H1 (cell line): ENCODE measurements around the gene MLLT6. TPM values are rescaled to one million over a fixed set of nuclear protein-coding genes. Genes with fewer than 3 reads are reported as not detected.

Experiments
- CTCF ChIA-PET: fragments of 300-600 bp; sonication (Branson Sonifier 250); formaldehyde crosslinking; loops from one replicate; lab custom pipeline; 2021; ENCODE audit not compliant: partially characterized antibody; lab: Charles Lee
- POLR2A ChIA-PET: fragments of 300-600 bp; sonication (Branson Sonifier 250); formaldehyde crosslinking; loops from one replicate; lab custom pipeline; 2021; ENCODE audit warnings: inconsistent platforms; ENCODE audit not compliant: partially characterized antibody; lab: Charles Lee
- DNase-seq, 2 experiments: peaks; one replicate each; pipeline versions ENCODE4 v3.0.0 to v3.0.0-alpha.2; 2010 to 2022; ENCODE audit warnings: low spot score in 2 of 2, low read depth in 1 of 2, mixed read lengths in 1 of 2
- FAIRE-seq: peaks from 2 replicates; lab custom pipeline; 2011; peaks lifted over from hg19 to GRCh38; lab: Jason Lieb, UNC
- H2AFZ ChIP-seq: 2 replicates; pipeline ENCODE4 v1.8.1; 2012; ENCODE audit warnings: low read length, inconsistent platforms
- H2AK5ac ChIP-seq: 2 replicates; pipeline ENCODE4 v1.6.1; 2013; ENCODE audit warnings: low read depth, low read length
- H2BK120ac ChIP-seq: replicated peaks from 2 replicates; pipeline ENCODE3; 2013; ENCODE audit warnings: low read depth, low read length, inconsistent platforms
- H2BK12ac ChIP-seq: 2 replicates; pipeline ENCODE4 v1.6.1; 2013; ENCODE audit warnings: low read depth, low read length
- H2BK15ac ChIP-seq: 2 replicates; pipeline ENCODE4 v1.6.1; 2013; ENCODE audit warnings: low read length
- H2BK20ac ChIP-seq: 2 replicates; pipeline ENCODE4 v1.6.1; 2013; ENCODE audit warnings: low read length
- H2BK5ac ChIP-seq: 2 replicates; pipeline ENCODE4 v1.6.1; 2013; ENCODE audit warnings: low read depth, low read length
- H3K14ac ChIP-seq: 2 replicates; pipeline ENCODE4 v1.6.1; 2013; ENCODE audit warnings: inconsistent platforms; ENCODE audit not compliant: insufficient read length
- H3K18ac ChIP-seq: 2 replicates; pipeline ENCODE4 v1.6.1; 2013; ENCODE audit warnings: low read length; ENCODE audit errors: extremely low read depth
- H3K23ac ChIP-seq: 2 replicates; pipeline ENCODE4 v1.6.1; 2013; ENCODE audit warnings: inconsistent platforms; ENCODE audit not compliant: insufficient read length
- H3K23me2 ChIP-seq: 2 replicates; pipeline ENCODE4 v1.6.1; 2013; ENCODE audit warnings: low read depth, low read length
- H3K27ac ChIP-seq: 2 replicates; pipeline ENCODE4 v1.6.1; 2011; ENCODE audit warnings: low read depth, low read length, inconsistent platforms
- H3K27me3 ChIP-seq, 4 experiments: replicated peaks in 1 of 4; 1 replicate in 1 of 4; 2 replicates in 3 of 4; pipeline versions ENCODE4 v1.6.1 to v1.8.1; 2011 to 2013; ENCODE audit warnings: low read length in 3 of 4, mild to moderate bottlenecking in 3 of 4, inconsistent platforms in 2 of 4, mixed read lengths in 2 of 4, moderate library complexity in 1 of 4; ENCODE audit not compliant: control insufficient read depth in 3 of 4, insufficient read depth in 3 of 4; ENCODE audit errors: extremely low read depth in 1 of 4
- H3K36me3 ChIP-seq, 4 experiments: 2 replicates each; pipeline versions ENCODE4 v1.6.1 to v1.8.1; 2011 to 2013; ENCODE audit warnings: mild to moderate bottlenecking in 4 of 4, low read length in 3 of 4, moderate library complexity in 2 of 4, control low read depth in 1 of 4, inconsistent platforms in 1 of 4; ENCODE audit not compliant: insufficient read depth in 4 of 4, control insufficient read depth in 2 of 4
- H3K4ac ChIP-seq: replicated peaks from 2 replicates; pipeline ENCODE3; 2013; ENCODE audit warnings: low read length, low read depth, mixed read lengths, inconsistent platforms; ENCODE audit not compliant: insufficient read length
- H3K4me1 ChIP-seq, 4 experiments: replicated peaks in 1 of 4; 1 replicate in 1 of 4; 2 replicates in 3 of 4; pipeline versions ENCODE4 v1.6.1 to v1.8.1; 2011 to 2013; ENCODE audit warnings: low read length in 3 of 4, inconsistent platforms in 2 of 4, mixed read lengths in 1 of 4; ENCODE audit not compliant: insufficient read depth in 4 of 4, control insufficient read depth in 3 of 4
- H3K4me2 ChIP-seq, 2 experiments: 2 replicates each; pipeline versions ENCODE4 v1.6.1 to v1.8.1; 2011 to 2013; ENCODE audit warnings: low read depth in 2 of 2, low read length in 2 of 2, control low read depth in 1 of 2, inconsistent platforms in 1 of 2, mild to moderate bottlenecking in 1 of 2; ENCODE audit not compliant: insufficient read depth in 1 of 2
- H3K4me3 ChIP-seq, 4 experiments: fragments of 200-600, 300-600 bp in 1 of 4; sonication (generic), shearing (Covaris generic), sonication (Bioruptor Twin) in 1 of 4; 2 replicates each; pipeline versions ENCODE4 v1.5.1 to v1.8.1; 2011 to 2016; ENCODE audit warnings: low read length in 4 of 4, low read depth in 3 of 4, control low read depth in 2 of 4, inconsistent platforms in 2 of 4, mild to moderate bottlenecking in 2 of 4, mixed read lengths in 1 of 4, moderate library complexity in 1 of 4; ENCODE audit not compliant: insufficient read depth in 2 of 4; ENCODE audit errors: extremely low read depth in 1 of 4
- H3K56ac ChIP-seq: replicated peaks from 2 replicates; pipeline ENCODE3; 2013; ENCODE audit warnings: low read depth, mild to moderate bottlenecking, mixed read lengths, low read length, inconsistent platforms; ENCODE audit not compliant: insufficient read length
- H3K79me1 ChIP-seq: 2 replicates; pipeline ENCODE4 v1.6.1; 2013; ENCODE audit warnings: low read depth, low read length, control low read depth
- H3K79me2 ChIP-seq, 2 experiments: 2 replicates each; pipeline versions ENCODE4 v1.6.1 to v1.8.1; 2012 to 2013; ENCODE audit warnings: low read length in 2 of 2, mild to moderate bottlenecking in 2 of 2, inconsistent platforms in 1 of 2; ENCODE audit not compliant: insufficient read depth in 2 of 2, control insufficient read depth in 1 of 2
- H3K9ac ChIP-seq, 4 experiments: replicated peaks in 1 of 4; 1 replicate in 1 of 4; 2 replicates in 3 of 4; pipeline versions ENCODE4 v1.6.1 to v1.8.1; 2011 to 2013; ENCODE audit warnings: low read depth in 3 of 4, low read length in 3 of 4, control low read depth in 2 of 4, mild to moderate bottlenecking in 2 of 4, moderate library complexity in 2 of 4, inconsistent platforms in 1 of 4; ENCODE audit errors: extremely low read depth in 1 of 4
- H3K9me3 ChIP-seq, 2 experiments: 2 replicates each; pipeline versions ENCODE4 v1.6.1 to v1.8.1; 2012 to 2013; ENCODE audit warnings: mild to moderate bottlenecking in 2 of 2, moderate library complexity in 2 of 2, control low read depth in 1 of 2, inconsistent platforms in 1 of 2, low read depth in 1 of 2, low read length in 1 of 2, mixed read lengths in 1 of 2; ENCODE audit not compliant: insufficient read depth in 2 of 2
- H4K20me1 ChIP-seq, 2 experiments: replicated peaks in 1 of 2; 2 replicates each; pipeline versions ENCODE3 to v1.8.1; 2011 to 2013; ENCODE audit warnings: inconsistent platforms in 2 of 2, low read length in 2 of 2, mild to moderate bottlenecking in 1 of 2; ENCODE audit not compliant: insufficient read depth in 2 of 2, control insufficient read depth in 1 of 2
- H4K5ac ChIP-seq: 2 replicates; pipeline ENCODE4 v1.6.1; 2013; ENCODE audit warnings: low read length, low read depth, mixed read lengths, inconsistent platforms; ENCODE audit not compliant: insufficient read length
- H4K8ac ChIP-seq: 2 replicates; pipeline ENCODE4 v1.8.0; 2013; ENCODE audit warnings: mild to moderate bottlenecking, moderate library complexity, low read length, inconsistent platforms; ENCODE audit not compliant: insufficient read depth; ENCODE audit errors: extremely low read depth
- H4K91ac ChIP-seq: replicated peaks from 2 replicates; pipeline ENCODE3; 2013; ENCODE audit warnings: low read length, mixed read lengths, inconsistent platforms; ENCODE audit not compliant: insufficient read length
- BCL11A ChIP-seq, 2 experiments: IDR thresholded peaks; one replicate each; pipeline ENCODE4 v1.6.1; 2011; ENCODE audit warnings: low read depth in 2 of 2, low read length in 2 of 2, mild to moderate bottlenecking in 2 of 2
- CBX5 ChIP-seq: fragments of 300-800, 300-1000 bp; sonication (generic); IDR thresholded peaks from 2 replicates; pipeline ENCODE4 v1.7.1; 2016; ENCODE audit warnings: antibody characterized with exemption, low read length, low read depth
- CHD2 ChIP-seq: IDR thresholded peaks from 2 replicates; pipeline ENCODE4 v1.6.1; 2012; ENCODE audit warnings: low read length, improper control_type of control experiment
- CREB1 ChIP-seq: IDR thresholded peaks from 2 replicates; pipeline ENCODE4 v1.6.1; 2012; ENCODE audit warnings: inconsistent platforms
- JUN ChIP-seq: IDR thresholded peaks from 2 replicates; pipeline ENCODE4 v1.6.1; 2011; ENCODE audit warnings: low read depth, mild to moderate bottlenecking, improper control_type of control experiment, low read length
- KDM1A ChIP-seq: fragments of 200-600, 300-600 bp; sonication (generic); IDR thresholded peaks from 2 replicates; pipeline ENCODE4 v1.7.1; 2016; ENCODE audit warnings: mild to moderate bottlenecking, low read length, borderline replicate concordance
- MAFK ChIP-seq: IDR thresholded peaks from 2 replicates; pipeline ENCODE4 v1.6.1; 2012; ENCODE audit warnings: low read depth, mild to moderate bottlenecking, improper control_type of control experiment, low read length
- SIN3A ChIP-seq, 2 experiments: IDR thresholded peaks in 1 of 2; conservative IDR thresholded peaks in 1 of 2; 2 replicates each; pipeline ENCODE4 v1.6.1; 2011 to 2012; ENCODE audit warnings: low read length in 2 of 2, improper control_type of control experiment in 1 of 2, low read depth in 1 of 2, mild to moderate bottlenecking in 1 of 2
- TEAD4 ChIP-seq: IDR thresholded peaks from 2 replicates; pipeline ENCODE4 v1.6.1; 2012; ENCODE audit warnings: low read depth, low read length, inconsistent platforms, mixed read lengths
- YY1 ChIP-seq: IDR thresholded peaks from 2 replicates; pipeline ENCODE4 v1.6.1; 2011; ENCODE audit warnings: low read depth, mild to moderate bottlenecking, low read length
- ZNF274 ChIP-seq: IDR thresholded peaks from 2 replicates; pipeline ENCODE4 v1.7.0; 2012; ENCODE audit warnings: low read length, borderline replicate concordance; ENCODE audit errors: extremely low read depth
- WGBS, 2 experiments: shearing (Covaris generic) in 1 of 2; methylation state at CpG; one replicate each; pipeline versions ENCODE4 v1.1.6 to v1.1.7; 2013 to 2015; ENCODE audit warnings: low lambda C conversion rate in 2 of 2, mixed read lengths in 2 of 2, inconsistent platforms in 1 of 2, low coverage in 1 of 2, missing lambda C conversion rate in 1 of 2; ENCODE audit not compliant: insufficient replicate concordance in 2 of 2, insufficient coverage in 1 of 2, insufficient read length in 1 of 2; ENCODE audit errors: extremely low coverage in 1 of 2, missing lambda C conversion rate in 1 of 2; 5-methylcytosine and 5-hydroxymethylcytosine counted together
- polyA plus RNA-seq, 7 experiments: library from polyadenylated mRNA; depleted of rRNA in 3 of 7; stranded (reverse) in 5 of 7; unstranded in 2 of 7; fragments of >200 nt in 5 of 7; fragments of 200-250 nt in 2 of 7; gene quantifications; 1 replicate in 5 of 7; 2 replicates in 1 of 7; 4 replicates in 1 of 7; pipeline versions ENCODE4 v1.2.1 to v1.2.3, GENCODE V29; 2011 to 2013; ENCODE audit warnings: missing spikeins in 2 of 7, mixed read lengths in 2 of 7
- total RNA-seq: library from RNA; stranded (reverse); fragmentation: NEBNext Ultra II Directional; extraction: Animal tissue kit (Norgen Biotek cat#: 25700); gene quantifications from 2 replicates; pipeline ENCODE4 v1.2.1, GENCODE V29; 2021

MLLT6 gene
- total and polyA plus RNA-seq, 2 of the 8 experiments (the other 6 are each of a cell fraction or from before 2014, with no cell fraction given), result 6.5 to 8.0 TPM

- no peak overlapping the region for H3K23ac ChIP-seq
- POLR2A ChIA-PET, result interaction anchor here (0.7 to 7.0 kb wide), 6 partner anchors 9 to 105 kb away, joined by 3 to 40 read pairs (median 8); partner anchors contain the start of gene MLLT6
- H3K9ac ChIP-seq, result no peak overlapping the region
- H2BK120ac ChIP-seq, result no peak overlapping the region
- no peak overlapping the region for H3K4me2 ChIP-seq
- H4K8ac ChIP-seq, result no peak overlapping the region
- H4K20me1 ChIP-seq, result peaks cover 4 to 12% of the 10 kb centered on the region in 2 experiments
- no peak overlapping the region for H3K4me3 ChIP-seq
- H3K79me1 ChIP-seq, result no peaks in the 10 kb centered on the region
- WGBS, 2 experiments, result 97% methylated on average over 5 of the region's 5 CpGs; no CpG with 5 or more reads in 1 of the 2 experiments
- no peak overlapping the region for H2BK20ac ChIP-seq
- H3K56ac ChIP-seq, result no peak overlapping the region
- no peak overlapping the region for H3K27ac ChIP-seq
- H3K4ac ChIP-seq, result no peak overlapping the region
- H3K27me3 ChIP-seq, result peaks cover 0 to 17% (median 7%) of the 10 kb centered on the region in 4 experiments; a peak in 3 of 7 replicates
- H3K36me3 ChIP-seq, result no peaks in the 10 kb centered on the region; a peak in 1 of 8 replicates
- H3K4me1 ChIP-seq, result peaks cover 0 to 10% (median 5%) of the 10 kb centered on the region in 4 experiments; a peak in 5 of 7 replicates
- DNase-seq (no peak), FAIRE-seq (no peak)
- H4K5ac ChIP-seq, result no peak overlapping the region
- H2BK5ac ChIP-seq, result no peak overlapping the region
- H2AK5ac ChIP-seq, result no peak overlapping the region
- no peaks in the 10 kb centered on the region for H3K79me2 ChIP-seq
- no peak overlapping the region for H2BK15ac ChIP-seq
- no peaks in the 10 kb centered on the region for H3K9me3 ChIP-seq
- H2BK12ac ChIP-seq, result no peak overlapping the region
- CTCF ChIA-PET, result interaction anchor here (0.6 to 2.0 kb wide), 9 partner anchors 12 to 903 kb away, joined by 3 to 14 read pairs (median 5); no protein-coding TSS in a partner anchor
- TF ChIP-seq JUN (no peak), CBX5 (no peak), CREB1 (no peak), CHD2 (no peak), MAFK (no peak), TEAD4 (no peak), YY1 (no peak), SIN3A (conservative IDR thresholded peaks at IDR 0.05 in 1 of 2, IDR thresholded peaks at IDR 0.05 in 1 of 2; ENCODE audit: low read depth in 1 of 2, low read length in 2 of 2) (no peak), ZNF274 (no peak), BCL11A (IDR thresholded peaks at IDR 0.05; ENCODE audit: low read depth in 2 of 2, low read length in 2 of 2) (no peak), KDM1A (no peak)
- no peak overlapping the region for H2AFZ ChIP-seq
- H3K23me2 ChIP-seq, result peaks cover 9% of the 10 kb centered on the region; the same call in 1 of the 2 replicates
- no peak overlapping the region for H3K14ac ChIP-seq
- no peak overlapping the region for H4K91ac ChIP-seq
- H3K18ac ChIP-seq, result no peak overlapping the region
Observed at GRCh38 chr17:38727736-38728135, 22.7 kb downstream of the MLLT6 start.
